Measurements from ENCODE around the gene LRRC15. TPM values are rescaled to one million over a fixed set of nuclear protein-coding genes. Genes with fewer than 3 reads are reported as not detected.

Gene LRRC15
- polyA plus RNA-seq, 12 donors: 0.08 to 1.1 (median 0.38) TPM; not detected in 2

- DNase-seq: no peak
Observed at GRCh38 chr3:194386066-194386465, 16.5 kb upstream of the LRRC15 start.

GRCh38 chr3:194384569-194385001, 15.0 kb upstream of the LRRC15 start:
- DNase-seq: no peak

GRCh38 chr3:194384156-194384555, 14.6 kb upstream of the LRRC15 start:
- no peak for DNase-seq

GRCh38 chr3:194383276-194383940, 13.9 kb upstream of the LRRC15 start:
- DNase-seq: no peak

GRCh38 chr3:194382892-194383223, 13.3 kb upstream of the LRRC15 start:
- no peak for DNase-seq

GRCh38 chr3:194382196-194382891, 12.8 kb upstream of the LRRC15 start:
- DNase-seq: no peak

- no peak for DNase-seq
Observed at GRCh38 chr3:194381460-194381875, 11.9 kb upstream of the LRRC15 start.

GRCh38 chr3:194380326-194380725, 10.8 kb upstream of the LRRC15 start:
- DNase-seq: no peak

GRCh38 chr3:194379651-194380050, 10.1 kb upstream of the LRRC15 start:
- DNase-seq: no peak

GRCh38 chr3:194379231-194379630, 9.7 kb upstream of the LRRC15 start:
- no peak for DNase-seq

GRCh38 chr3:194377708-194378107, 8.2 kb upstream of the LRRC15 start:
- DNase-seq: no peak

GRCh38 chr3:194376241-194376560, 6.7 kb upstream of the LRRC15 start:
- DNase-seq: no peak

- DNase-seq: no peak
Observed at GRCh38 chr3:194375473-194376240, 6.1 kb upstream of the LRRC15 start.

GRCh38 chr3:194374935-194375334, 5.4 kb upstream of the LRRC15 start:
- no peak for DNase-seq

GRCh38 chr3:194373899-194374298, 4.4 kb upstream of the LRRC15 start:
- no peak for DNase-seq

GRCh38 chr3:194373028-194373427, 3.5 kb upstream of the LRRC15 start:
- no peak for DNase-seq

- no peak for DNase-seq
Observed at GRCh38 chr3:194370753-194371152, 1.2 kb upstream of the LRRC15 start.

GRCh38 chr3:194368918-194369317, 625 bp downstream of the LRRC15 start:
- no peak for DNase-seq

- DNase-seq: no peak
Observed at GRCh38 chr3:194367992-194368841, 1.3 kb downstream of the LRRC15 start.

GRCh38 chr3:194365978-194366490, 3.5 kb downstream of the LRRC15 start:
- no peak for DNase-seq

GRCh38 chr3:194365526-194365925, 4.0 kb downstream of the LRRC15 start:
- no peak for DNase-seq
